Tibial nerve (tissue), 4 donors: ENCODE data around the gene TGIF1. TPM values are rescaled to one million over a fixed set of nuclear protein-coding genes. Genes with fewer than 3 reads are reported as not detected.

Experiments
- DNase-seq, 2 donors: peaks; one replicate each; pipeline ENCODE4 v3.0.0-alpha.2; 2019; ENCODE audit warnings: low spot score in 2 of 2
- H3K27ac ChIP-seq, 4 donors: fragments of 200-600 bp; sonication (generic) in 3 of 4; one replicate each; pipeline ENCODE4 v1.5.1; 2017 to 2019; ENCODE audit warnings: mild to moderate bottlenecking in 1 of 4
- H3K27me3 ChIP-seq, 2 donors: fragments of 200-600 bp; sonication (generic) in 1 of 2; one replicate each; pipeline versions ENCODE4 v1.5.1 to v1.6.0; 2017 to 2019
- H3K36me3 ChIP-seq, 3 donors: fragments of 200-600 bp; sonication (generic); one replicate each; pipeline ENCODE4 v1.5.1; 2018 to 2019
- H3K4me1 ChIP-seq, 4 donors: fragments of 200-600 bp; sonication (generic) in 3 of 4; one replicate each; pipeline ENCODE4 v1.5.1; 2017 to 2019
- H3K4me3 ChIP-seq, 4 donors: fragments of 200-600 bp; sonication (generic) in 3 of 4; one replicate each; pipeline ENCODE4 v1.5.1; 2017 to 2019; ENCODE audit warnings: mild to moderate bottlenecking in 1 of 4, moderate library complexity in 1 of 4
- H3K9me3 ChIP-seq, 4 donors: fragments of 200-600 bp; sonication (generic) in 3 of 4; one replicate each; pipeline ENCODE4 v1.5.1; 2017 to 2019
- EP300 ChIP-seq, 2 donors: sonication (generic); formaldehyde crosslinking; IDR thresholded peaks; one replicate each; pipeline ENCODE4 v1.6.1; 2017; ENCODE audit warnings: antibody characterized with exemption in 2 of 2, mild to moderate bottlenecking in 1 of 2
- POLR2A ChIP-seq, 2 donors: fragments of 450-650 bp; IDR thresholded peaks; one replicate each; pipeline ENCODE4 v1.6.1; 2017; ENCODE audit warnings: antibody characterized with exemption in 2 of 2, mild to moderate bottlenecking in 2 of 2, moderate library complexity in 2 of 2
- WGBS, 2 donors: methylation state at CpG; one replicate each; pipeline ENCODE4 v1.1.5; 2018; 5-methylcytosine and 5-hydroxymethylcytosine counted together
- total RNA-seq, 4 donors: library from RNA; depleted of rRNA; stranded (reverse); fragments of >200 nt; gene quantifications; one replicate each; pipeline ENCODE4 v1.1.0, GENCODE V29; 2016
- TF ChIP-seq, protein P1 (sequence below), 5 experiments: fragments of 200-600 bp in 3 of 5; fragments of 450-650 bp in 2 of 5; sonication (generic) in 3 of 5; IDR thresholded peaks; one replicate each; pipeline ENCODE4 v1.5.1; 2016 to 2019; ENCODE audit warnings: antibody characterized with exemption in 5 of 5, mild to moderate bottlenecking in 3 of 5, moderate library complexity in 2 of 5

TGIF1 gene
- total RNA-seq, 4 donors from 2014 or later: 59.2 to 86.1 (median 70.1) TPM

- Histone ChIP-seq H3K27ac (no peak overlapping the region), H3K27me3 (no peaks in the 10 kb centered on the region), H3K4me3 (no peak overlapping the region), H3K9me3 (no peaks in the 10 kb centered on the region), H3K4me1 (no peaks in the 10 kb centered on the region), H3K36me3 (no peaks in the 10 kb centered on the region)
- no peak for DNase-seq
- 69 to 73% methylated on average over 17 of the region's 17 CpGs for WGBS, 2 donors
- no peak for TF ChIP-seq EP300 (IDR thresholded peaks at IDR 0.05)
- TF ChIP-seq, protein P1, sequence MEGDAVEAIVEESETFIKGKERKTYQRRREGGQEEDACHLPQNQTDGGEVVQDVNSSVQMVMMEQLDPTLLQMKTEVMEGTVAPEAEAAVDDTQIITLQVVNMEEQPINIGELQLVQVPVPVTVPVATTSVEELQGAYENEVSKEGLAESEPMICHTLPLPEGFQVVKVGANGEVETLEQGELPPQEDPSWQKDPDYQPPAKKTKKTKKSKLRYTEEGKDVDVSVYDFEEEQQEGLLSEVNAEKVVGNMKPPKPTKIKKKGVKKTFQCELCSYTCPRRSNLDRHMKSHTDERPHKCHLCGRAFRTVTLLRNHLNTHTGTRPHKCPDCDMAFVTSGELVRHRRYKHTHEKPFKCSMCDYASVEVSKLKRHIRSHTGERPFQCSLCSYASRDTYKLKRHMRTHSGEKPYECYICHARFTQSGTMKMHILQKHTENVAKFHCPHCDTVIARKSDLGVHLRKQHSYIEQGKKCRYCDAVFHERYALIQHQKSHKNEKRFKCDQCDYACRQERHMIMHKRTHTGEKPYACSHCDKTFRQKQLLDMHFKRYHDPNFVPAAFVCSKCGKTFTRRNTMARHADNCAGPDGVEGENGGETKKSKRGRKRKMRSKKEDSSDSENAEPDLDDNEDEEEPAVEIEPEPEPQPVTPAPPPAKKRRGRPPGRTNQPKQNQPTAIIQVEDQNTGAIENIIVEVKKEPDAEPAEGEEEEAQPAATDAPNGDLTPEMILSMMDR (IDR thresholded peaks at IDR 0.05): no peak
- TF ChIP-seq POLR2A (IDR thresholded peaks at IDR 0.05): no peak
These were observed 58.9 kb downstream of the TGIF1 start for GRCh38 chr18:3508576-3509549.

Other genes starting within 250 kb of the TGIF1 start
- gene MYOM1, start 230.2 kb upstream of the TGIF1 start, total RNA-seq: 1 to 10 TPM; 3.0 to 8.1 (median 5.6) TPM
- 100 to 1,000 TPM; 387 to 515 (median 415) TPM for gene MYL12A, start 202.4 kb upstream of the TGIF1 start, total RNA-seq
- 100 to 1,000 TPM; 244 to 321 (median 281) TPM for gene MYL12B, start 188.0 kb upstream of the TGIF1 start, total RNA-seq